Small intestine (tissue), 7 donors: Measurements from ENCODE around the gene NAT16. TPM values are rescaled to one million over a fixed set of nuclear protein-coding genes. Genes with fewer than 3 reads are reported as not detected.
A peak's percentile ranks its signal among the peaks of the same experiment; 100 is the strongest.
"Not testable (repeated sequence)": the region's sequence is repeated elsewhere in the genome, so short reads cannot be mapped to it uniquely, and the experiment has no call there.

Source experiments
- DNase-seq, 2 donors: peaks; one replicate each; pipeline versions ENCODE4 v3.0.0 to v3.0.0-alpha.2; 2013
- FAIRE-seq: peaks from 2 replicates; lab custom pipeline; 2012; peaks lifted over from hg19 to GRCh38; lab: Jason Lieb, UNC
- H3K27ac ChIP-seq, 3 donors: one replicate each; pipeline ENCODE4 v1.5.1; 2013; ENCODE audit warnings: low read length in 2 of 3, mild to moderate bottlenecking in 2 of 3, control low read depth in 1 of 3, inconsistent platforms in 1 of 3, low read depth in 1 of 3, moderate library complexity in 1 of 3
- H3K27me3 ChIP-seq, 3 donors: one replicate each; pipeline ENCODE4 v1.6.1; 2013; ENCODE audit warnings: low read length in 3 of 3, inconsistent platforms in 1 of 3; ENCODE audit not compliant: control insufficient read depth in 3 of 3, insufficient read depth in 3 of 3
- H3K36me3 ChIP-seq, 3 donors: one replicate each; pipeline ENCODE4 v1.6.1; 2013; ENCODE audit warnings: low read length in 3 of 3, inconsistent platforms in 1 of 3, low read depth in 1 of 3, mild to moderate bottlenecking in 1 of 3, moderate library complexity in 1 of 3; ENCODE audit not compliant: control insufficient read depth in 3 of 3, insufficient read depth in 2 of 3
- H3K4me1 ChIP-seq, 3 donors: one replicate each; pipeline ENCODE4 v1.6.1; 2013; ENCODE audit warnings: low read length in 2 of 3, inconsistent platforms in 1 of 3, low read depth in 1 of 3, mild to moderate bottlenecking in 1 of 3, moderate library complexity in 1 of 3; ENCODE audit not compliant: control insufficient read depth in 3 of 3, insufficient read depth in 2 of 3
- H3K4me3 ChIP-seq, 3 donors: one replicate each; pipeline ENCODE4 v1.5.1; 2013; ENCODE audit warnings: low read length in 3 of 3, control low read depth in 1 of 3, inconsistent platforms in 1 of 3, low read depth in 1 of 3, mild to moderate bottlenecking in 1 of 3, moderate library complexity in 1 of 3
- H3K9me3 ChIP-seq, 2 donors: one replicate each; pipeline ENCODE4 v1.6.1; 2013; ENCODE audit warnings: low read depth in 1 of 2, low read length in 1 of 2; ENCODE audit not compliant: control insufficient read depth in 2 of 2, insufficient read depth in 1 of 2
- WGBS, 3 donors: extraction: QIAGEN DNeasy Blood & Tissue Kit; methylation state at CpG; one replicate each; pipeline ENCODE4 v1.1.7; 2013; 5-methylcytosine and 5-hydroxymethylcytosine counted together
- polyA plus RNA-seq, 4 donors: library from polyadenylated mRNA; stranded (reverse) in 3 of 4; unstranded in 1 of 4; fragments of 200-250 nt in 3 of 4; fragments of 120-200 nt in 1 of 4; gene quantifications; one replicate each; pipeline versions ENCODE4 v1.2.1 to v1.2.3, GENCODE V29; 2013
- donor health status: healthy with polysubstance abuse.
- donor health status: control.
- donor health status: control.
- donor health status: Bipolar disorder and iron deficiency.
- donor health status: healthy.

NAT16 gene
- polyA plus RNA-seq, 4 donors = 0.04 to 0.10 TPM; not detected in 2

DNA sequence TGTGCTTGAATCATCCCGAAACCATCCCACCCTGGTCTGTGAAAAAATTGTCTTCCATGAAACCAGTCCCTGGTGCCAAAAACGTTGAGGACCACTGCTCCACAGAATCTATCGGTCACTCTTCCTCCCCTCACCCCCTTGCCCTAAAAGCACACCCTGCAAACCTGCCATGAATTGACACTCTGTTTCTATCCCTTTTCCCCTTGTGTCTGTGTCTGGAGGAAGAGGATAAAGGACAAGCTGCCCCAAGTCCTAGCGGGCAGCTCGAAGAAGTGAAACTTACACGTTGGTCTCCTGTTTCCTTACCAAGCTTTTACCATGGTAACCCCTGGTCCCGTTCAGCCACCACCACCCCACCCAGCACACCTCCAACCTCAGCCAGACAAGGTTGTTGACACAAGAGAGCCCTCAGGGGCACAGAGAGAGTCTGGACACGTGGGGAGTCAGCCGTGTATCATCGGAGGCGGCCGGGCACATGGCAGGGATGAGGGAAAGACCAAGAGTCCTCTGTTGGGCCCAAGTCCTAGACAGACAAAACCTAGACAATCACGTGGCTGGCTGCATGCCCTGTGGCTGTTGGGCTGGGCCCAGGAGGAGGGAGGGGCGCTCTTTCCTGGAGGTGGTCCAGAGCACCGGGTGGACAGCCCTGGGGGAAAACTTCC is 54.0 kb downstream of the NAT16 start:
- H3K4me3 ChIP-seq = no peak overlapping the region

DNA sequence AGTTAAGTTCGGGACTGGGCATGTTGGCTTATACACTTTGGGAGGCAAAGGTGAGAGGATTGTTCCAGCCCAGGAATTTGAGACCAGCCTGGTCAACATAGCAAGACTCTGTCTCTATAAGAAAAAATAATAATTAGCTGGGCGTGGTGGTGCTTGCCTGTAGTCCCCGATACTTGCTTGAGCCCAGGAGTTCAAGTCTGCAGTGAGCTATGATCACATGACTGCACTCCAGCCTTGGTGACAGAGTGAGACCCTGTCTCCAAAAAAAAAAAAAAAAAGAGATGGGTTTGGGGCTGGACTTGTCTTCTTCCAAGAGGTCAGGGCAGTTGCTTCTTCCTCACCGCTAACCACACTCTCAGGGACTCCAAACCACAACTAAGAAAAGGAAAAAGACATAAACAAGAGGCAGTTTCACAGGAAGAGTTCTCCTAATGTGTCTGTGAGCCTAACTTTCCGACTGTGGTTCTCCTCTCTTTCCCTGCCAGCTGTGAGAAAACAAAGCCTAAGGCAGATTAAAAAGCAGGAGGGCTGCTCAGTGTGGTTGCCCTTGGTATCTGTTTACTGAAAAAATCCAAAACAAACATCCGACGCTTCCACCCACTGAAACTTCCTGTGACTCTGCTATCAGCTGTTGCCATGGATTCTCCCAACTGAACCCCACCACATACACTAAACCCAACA is 55.6 kb downstream of the NAT16 start:
- WGBS, 3 donors = 35 to 71% (median 50%) methylated on average over 7 of the region's 7 CpGs
- peak overlapping the region in 2 of 3 donors; percentile 18 to 73 for H3K27ac ChIP-seq
- H3K27me3 ChIP-seq = peaks cover 0 to 33% (median 0%) of the 10 kb centered on the region in 3 donors
- FAIRE-seq = no peak
- DNase-seq = peak in 1 of 2 donors; percentile 32
- no peaks in the 10 kb centered on the region for H3K9me3 ChIP-seq
- no peaks in the 10 kb centered on the region for H3K36me3 ChIP-seq
- peaks cover 0 to 41% (median 0%) of the 10 kb centered on the region in 3 donors for H3K4me1 ChIP-seq
- no peak overlapping the region for H3K4me3 ChIP-seq

More for the DNA sequence above, 54.0 kb downstream of the NAT16 start:
- Histone ChIP-seq H3K9me3 (no peaks in the 10 kb centered on the region), H3K27me3 (peaks cover 0 to 33% (median 0%) of the 10 kb centered on the region in 3 donors), H3K4me1 (peaks cover 0 to 41% (median 0%) of the 10 kb centered on the region in 3 donors), H3K36me3 (no peaks in the 10 kb centered on the region), H3K27ac (peak overlapping the region in 2 of 3 donors; percentile 44 to 67)
- WGBS, 3 donors = 26 to 35% (median 32%) methylated on average over 15 of the region's 15 CpGs
- peak in 1 of 2 donors; percentile 65 for DNase-seq
- FAIRE-seq = no peak

DNA sequence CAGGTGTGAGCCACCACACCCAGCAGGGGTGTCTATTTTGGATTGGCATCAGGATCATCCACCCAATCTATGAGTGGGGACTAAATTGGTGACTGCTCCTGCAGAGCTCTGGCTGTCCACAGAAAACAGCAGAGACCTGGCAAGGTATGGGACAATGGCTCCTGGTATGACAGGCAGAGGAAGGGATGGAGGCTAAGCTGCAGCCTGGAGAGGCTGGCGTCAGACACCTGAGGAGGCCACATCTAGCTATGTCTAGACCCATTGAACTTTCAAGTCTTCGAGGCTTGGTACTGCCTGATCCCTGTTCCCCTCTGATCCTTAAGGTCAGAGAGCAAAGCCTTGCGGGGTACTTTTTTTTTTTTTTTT is 56.4 kb downstream of the NAT16 start:
- H3K27ac ChIP-seq = no peak overlapping the region
- no peak for FAIRE-seq
- no peak for DNase-seq
- peaks cover 0 to 33% (median 0%) of the 10 kb centered on the region in 3 donors for H3K27me3 ChIP-seq
- no peaks in the 10 kb centered on the region for H3K36me3 ChIP-seq
- no peaks in the 10 kb centered on the region for H3K9me3 ChIP-seq
- H3K4me3 ChIP-seq = no peak overlapping the region
- H3K4me1 ChIP-seq = peaks cover 0 to 41% (median 0%) of the 10 kb centered on the region in 3 donors
- WGBS, 3 donors = 83 to 95% (median 85%) methylated on average over 3 of the region's 3 CpGs

DNA sequence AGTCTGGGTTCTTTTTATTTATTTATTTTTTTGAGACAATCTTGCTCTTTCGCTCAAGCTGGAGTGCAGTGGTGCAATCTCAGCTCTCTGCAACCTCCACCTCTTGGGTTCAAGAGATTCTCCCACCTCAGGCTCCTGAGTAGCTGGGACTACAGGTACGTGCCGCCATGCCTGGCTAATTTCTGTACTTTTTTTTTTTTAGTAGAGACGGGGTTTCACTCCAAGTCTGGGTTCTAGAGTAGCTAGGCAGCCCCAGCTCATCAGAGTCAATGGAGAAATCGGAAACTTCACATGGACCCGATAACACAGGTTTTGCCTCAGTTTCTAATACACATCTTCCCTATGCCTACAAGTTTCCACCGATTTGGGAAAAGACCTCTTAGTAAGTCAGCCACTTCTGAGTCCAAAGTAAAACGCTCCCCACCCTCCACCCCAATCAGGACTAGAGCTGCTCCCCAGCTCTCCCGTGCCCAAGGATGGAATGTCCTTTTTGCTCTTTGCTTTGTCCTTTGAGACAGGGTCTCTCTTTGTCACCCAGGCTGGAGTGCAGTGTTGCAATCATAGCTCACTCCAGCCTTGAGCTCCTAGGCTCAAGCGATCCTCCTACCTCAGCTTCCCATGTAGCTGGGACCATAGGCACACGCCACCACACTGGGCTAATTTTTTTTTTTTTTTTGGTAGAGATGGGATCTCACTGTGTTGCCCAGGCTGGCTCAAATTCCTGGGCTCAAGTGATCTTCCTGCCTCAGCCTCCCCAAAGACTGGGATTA is 57.0 kb downstream of the NAT16 start:
- Histone ChIP-seq H3K9me3 (no peaks in the 10 kb centered on the region), H3K4me3 (no peak overlapping the region), H3K4me1 (peaks cover 0 to 39% (median 0%) of the 10 kb centered on the region in 3 donors), H3K27me3 (peaks cover 0 to 31% (median 0%) of the 10 kb centered on the region in 3 donors), H3K36me3 (no peaks in the 10 kb centered on the region), H3K27ac (peak overlapping the region in 2 of 3 donors; percentile 84 to 91)
- FAIRE-seq (no peak), DNase-seq (no peak)
- 92 to 97% (median 94%) methylated on average over 11 of the region's 11 CpGs for WGBS, 3 donors

DNA sequence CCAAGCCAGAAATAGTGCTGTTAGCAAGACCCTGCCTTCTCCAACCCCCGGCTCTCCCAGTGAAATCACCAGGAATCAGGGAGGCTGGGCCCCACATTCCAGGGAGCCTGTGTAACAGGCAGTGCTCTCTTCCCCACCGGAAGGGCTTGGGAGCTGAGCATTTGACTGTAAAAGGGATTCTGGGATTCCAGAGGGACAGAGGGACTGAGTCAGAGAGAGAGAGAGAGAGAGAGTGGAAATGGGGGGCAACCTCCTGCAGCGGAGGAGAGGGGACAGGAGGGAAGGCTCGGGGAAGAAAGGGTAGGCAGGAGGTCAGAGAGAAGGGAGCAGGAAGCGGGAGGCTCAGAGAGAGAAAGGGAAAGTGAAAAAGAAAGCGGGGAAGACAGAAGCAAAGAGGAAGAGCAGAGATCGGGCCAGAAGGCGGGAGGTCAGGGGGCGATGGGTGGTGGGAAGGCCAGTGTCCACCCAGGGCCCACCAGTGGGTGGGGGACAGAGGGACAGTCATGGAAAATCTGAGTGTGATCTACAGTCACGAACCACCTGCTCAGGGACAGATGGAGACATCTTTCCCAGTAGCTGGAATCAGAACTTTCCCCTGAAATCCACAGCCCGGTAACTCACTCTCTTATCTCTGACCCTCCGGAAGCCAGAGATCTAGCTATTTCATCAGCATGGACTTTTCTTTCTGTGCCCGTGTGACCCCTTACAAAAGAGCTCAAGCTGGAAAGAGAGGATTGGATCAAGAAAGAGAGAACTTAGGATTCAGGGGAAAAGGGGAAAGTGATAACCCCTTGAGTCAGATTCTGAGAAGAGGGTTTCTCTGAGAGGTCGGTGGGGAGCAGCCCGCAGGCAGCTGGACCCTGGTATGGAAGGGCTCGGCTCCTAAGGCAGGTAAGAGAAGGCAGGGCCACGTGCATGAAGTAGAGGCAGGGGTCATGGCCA is 57.8 kb downstream of the NAT16 start:
- Histone ChIP-seq H3K36me3 (no peaks in the 10 kb centered on the region), H3K27me3 (peaks cover 0 to 27% (median 0%) of the 10 kb centered on the region in 3 donors), H3K27ac (peak overlapping the region; percentile 70 to 91 (median 84)), H3K9me3 (no peaks in the 10 kb centered on the region), H3K4me1 (peaks cover 0 to 36% (median 0%) of the 10 kb centered on the region in 3 donors), H3K4me3 (peak overlapping the region in 2 of 3 donors; percentile 39 to 50)
- 11 to 17% (median 14%) methylated on average over 17 of the region's 17 CpGs for WGBS, 3 donors
- no peak for FAIRE-seq
- peak; percentile 66 to 84 for DNase-seq

DNA sequence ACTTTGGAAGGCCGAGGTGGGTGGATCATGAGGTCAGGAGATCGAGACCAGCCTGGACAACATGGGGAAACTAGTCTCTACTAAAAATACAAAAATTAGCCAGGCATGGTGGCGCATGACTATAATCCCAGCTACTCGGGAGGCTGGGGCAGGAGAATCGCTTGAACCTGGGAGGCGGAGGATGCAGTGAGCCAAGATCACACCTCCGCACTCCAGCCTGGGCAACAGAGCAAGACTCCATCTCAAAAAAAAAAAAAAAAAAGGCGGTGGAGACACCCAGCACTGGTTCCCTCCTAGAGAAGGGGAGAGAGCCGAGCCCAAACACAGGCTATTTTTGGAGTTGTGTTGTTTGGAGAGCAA is 58.5 kb downstream of the NAT16 start:
- Histone ChIP-seq H3K27ac (peak overlapping the region; percentile 70 to 91 (median 84)), H3K4me3 (peak overlapping the region in 1 of 3 donors; percentile 39), H3K27me3 (peaks cover 0 to 21% (median 0%) of the 10 kb centered on the region in 3 donors), H3K4me1 (peaks cover 0 to 30% (median 0%) of the 10 kb centered on the region in 3 donors)
- not testable (repeated sequence) for FAIRE-seq, H3K9me3 ChIP-seq, H3K36me3 ChIP-seq, DNase-seq
- 61 to 87% (median 78%) methylated on average over 8 to 9 of the region's 9 CpGs for WGBS, 3 donors
